Activated B cell treated with CpG ODN at 0.5 μM for 24 hours (primary cell): ENCODE data around the gene SLC43A1. TPM values are rescaled to one million over a fixed set of nuclear protein-coding genes. Genes with fewer than 3 reads are reported as not detected.

ENCODE experiments used
- ATAC-seq: fragments of 200-7000 bp; cut with Tn5 transposase; one replicate; pipeline ENCODE4 v1.10.0; 2021; ENCODE audit warnings: low read depth, mild to moderate bottlenecking, moderate library complexity
- CTCF ChIA-PET: fragments of 350-600 bp; sonication (Branson Sonifier 250); formaldehyde crosslinking; loops from one replicate; lab custom pipeline; 2021; ENCODE audit warnings: antibody characterized with exemption; lab: Charles Lee
- POLR2A ChIA-PET: fragments of 350-600 bp; sonication (Branson Sonifier 250); formaldehyde crosslinking; loops from one replicate; lab custom pipeline; 2021; ENCODE audit warnings: antibody characterized with exemption; lab: Charles Lee
- DNase-seq: peaks from one replicate; pipeline ENCODE4 v3.0.0; 2022
- H3K27ac Mint-ChIP-seq: one replicate; pipeline ENCODE4 v1.8.0; 2020; ENCODE audit warnings: mixed read lengths
- H3K27me3 Mint-ChIP-seq: one replicate; pipeline ENCODE4 v1.8.0; 2021; ENCODE audit warnings: mixed read lengths
- H3K36me3 Mint-ChIP-seq: one replicate; pipeline ENCODE4 v1.8.0; 2021; ENCODE audit warnings: low read depth, mixed read lengths
- H3K4me1 Mint-ChIP-seq: one replicate; pipeline ENCODE4 v1.8.0; 2021; ENCODE audit warnings: mixed read lengths
- H3K4me3 Mint-ChIP-seq: one replicate; pipeline ENCODE4 v1.8.0; 2020; ENCODE audit warnings: mild to moderate bottlenecking, mixed read lengths
- H3K9me3 Mint-ChIP-seq: one replicate; pipeline ENCODE4 v1.8.0; 2020; ENCODE audit warnings: mixed read lengths
- intact Hi-C: fragments of 100-400 bp; cut with micrococcal nuclease; formaldehyde crosslinking; loops from one replicate; pipeline ENCODE4 v1.15.1; 2024
- total RNA-seq: library from RNA; stranded (reverse); gene quantifications from 2 replicates; pipeline ENCODE4 v1.2.3, GENCODE V29; 2022
- TF ChIP-seq, protein P1 (sequence below): fragments of 200-600 bp; IDR thresholded peaks from one replicate; pipeline ENCODE4 v1.8.0; 2022; ENCODE audit warnings: antibody characterized with exemption, mild to moderate bottlenecking

The SLC43A1 gene
- total RNA-seq, 1 donor from 2014 or later, result 12.8 TPM

DNA sequence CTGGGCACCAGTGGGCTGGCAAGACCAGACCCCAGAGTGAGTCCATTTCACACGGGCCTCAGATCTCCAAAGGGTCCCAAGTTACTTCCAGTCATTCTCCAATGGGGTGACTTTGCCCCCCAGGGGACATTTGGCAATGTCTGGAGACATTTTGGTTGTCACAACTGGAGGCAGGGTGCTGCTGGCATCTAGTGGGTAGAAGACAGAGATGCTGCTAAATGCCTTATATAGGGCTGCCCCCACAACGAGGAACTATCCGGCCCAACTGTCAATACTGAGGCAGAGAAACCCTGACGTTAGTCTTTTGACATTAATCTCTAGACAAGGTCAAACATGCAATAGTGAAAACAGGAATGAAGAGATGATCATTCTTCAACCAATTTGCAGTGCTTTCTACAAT is 48.8 kb downstream of the SLC43A1 start:
- TF ChIP-seq, protein P1, sequence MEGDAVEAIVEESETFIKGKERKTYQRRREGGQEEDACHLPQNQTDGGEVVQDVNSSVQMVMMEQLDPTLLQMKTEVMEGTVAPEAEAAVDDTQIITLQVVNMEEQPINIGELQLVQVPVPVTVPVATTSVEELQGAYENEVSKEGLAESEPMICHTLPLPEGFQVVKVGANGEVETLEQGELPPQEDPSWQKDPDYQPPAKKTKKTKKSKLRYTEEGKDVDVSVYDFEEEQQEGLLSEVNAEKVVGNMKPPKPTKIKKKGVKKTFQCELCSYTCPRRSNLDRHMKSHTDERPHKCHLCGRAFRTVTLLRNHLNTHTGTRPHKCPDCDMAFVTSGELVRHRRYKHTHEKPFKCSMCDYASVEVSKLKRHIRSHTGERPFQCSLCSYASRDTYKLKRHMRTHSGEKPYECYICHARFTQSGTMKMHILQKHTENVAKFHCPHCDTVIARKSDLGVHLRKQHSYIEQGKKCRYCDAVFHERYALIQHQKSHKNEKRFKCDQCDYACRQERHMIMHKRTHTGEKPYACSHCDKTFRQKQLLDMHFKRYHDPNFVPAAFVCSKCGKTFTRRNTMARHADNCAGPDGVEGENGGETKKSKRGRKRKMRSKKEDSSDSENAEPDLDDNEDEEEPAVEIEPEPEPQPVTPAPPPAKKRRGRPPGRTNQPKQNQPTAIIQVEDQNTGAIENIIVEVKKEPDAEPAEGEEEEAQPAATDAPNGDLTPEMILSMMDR, result no peak
- Mint-ChIP-seq H3K9me3 (no peaks in the 10 kb centered on the region), H3K36me3 (no peaks in the 10 kb centered on the region), H3K4me1 (no peaks in the 10 kb centered on the region), H3K27ac (no peak overlapping the region), H3K4me3 (no peak overlapping the region), H3K27me3 (peaks cover under 1% of the 10 kb centered on the region)
- DNase-seq, result no peak
- intact Hi-C loops, result no loop called here
- no peak for ATAC-seq
- ChIA-PET CTCF (no interaction called here), POLR2A (interaction anchor here (1.2 kb wide), 1 partner anchor 10 kb away, joined by 4 read pairs; no protein-coding TSS in a partner anchor)

DNA sequence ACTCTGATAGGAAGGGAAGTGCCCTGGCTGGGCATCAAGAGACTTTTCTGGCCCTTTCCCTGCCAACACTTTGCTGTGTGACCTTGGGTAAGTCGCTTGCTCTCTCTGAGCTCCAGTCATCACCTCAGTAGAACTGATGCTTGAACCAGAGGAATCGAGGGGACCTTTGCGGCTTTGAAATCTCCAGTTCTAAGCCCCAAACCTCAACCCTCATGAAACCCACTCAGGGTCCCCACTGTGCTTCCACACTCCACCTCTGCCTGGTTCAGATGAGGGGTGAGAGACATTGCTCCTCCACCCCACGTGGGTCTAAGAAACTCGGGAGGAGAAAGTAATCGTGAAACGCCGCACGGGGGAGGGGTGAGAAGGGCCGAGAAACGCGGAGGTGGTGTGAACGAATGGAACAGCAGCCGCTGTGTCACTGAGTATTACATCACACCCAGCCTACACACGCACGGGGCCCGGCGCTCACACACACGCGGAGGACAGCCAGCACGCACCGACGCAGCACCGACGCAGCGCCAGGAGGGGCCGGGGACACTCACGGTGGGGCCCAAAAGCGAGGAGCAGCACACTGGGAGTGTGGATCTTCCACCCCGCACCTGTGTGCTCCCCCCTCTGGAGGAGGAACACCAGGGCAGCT is 50.8 kb downstream of the SLC43A1 start:
- TF ChIP-seq, protein P1, result no peak
- H3K36me3 Mint-ChIP-seq, result no peaks in the 10 kb centered on the region
- peaks cover 8% of the 10 kb centered on the region for H3K27me3 Mint-ChIP-seq
- intact Hi-C loops, result no loop called here
- no peak overlapping the region for H3K27ac Mint-ChIP-seq
- ChIA-PET POLR2A (no interaction called here), CTCF (interaction anchor here (1.4 kb wide), 1 partner anchor 62 kb away, joined by 3 read pairs; no protein-coding TSS in a partner anchor)
- H3K9me3 Mint-ChIP-seq, result no peaks in the 10 kb centered on the region
- H3K4me1 Mint-ChIP-seq, result peaks cover 8% of the 10 kb centered on the region
- ATAC-seq, result no peak
- DNase-seq, result no peak
- no peak overlapping the region for H3K4me3 Mint-ChIP-seq

DNA sequence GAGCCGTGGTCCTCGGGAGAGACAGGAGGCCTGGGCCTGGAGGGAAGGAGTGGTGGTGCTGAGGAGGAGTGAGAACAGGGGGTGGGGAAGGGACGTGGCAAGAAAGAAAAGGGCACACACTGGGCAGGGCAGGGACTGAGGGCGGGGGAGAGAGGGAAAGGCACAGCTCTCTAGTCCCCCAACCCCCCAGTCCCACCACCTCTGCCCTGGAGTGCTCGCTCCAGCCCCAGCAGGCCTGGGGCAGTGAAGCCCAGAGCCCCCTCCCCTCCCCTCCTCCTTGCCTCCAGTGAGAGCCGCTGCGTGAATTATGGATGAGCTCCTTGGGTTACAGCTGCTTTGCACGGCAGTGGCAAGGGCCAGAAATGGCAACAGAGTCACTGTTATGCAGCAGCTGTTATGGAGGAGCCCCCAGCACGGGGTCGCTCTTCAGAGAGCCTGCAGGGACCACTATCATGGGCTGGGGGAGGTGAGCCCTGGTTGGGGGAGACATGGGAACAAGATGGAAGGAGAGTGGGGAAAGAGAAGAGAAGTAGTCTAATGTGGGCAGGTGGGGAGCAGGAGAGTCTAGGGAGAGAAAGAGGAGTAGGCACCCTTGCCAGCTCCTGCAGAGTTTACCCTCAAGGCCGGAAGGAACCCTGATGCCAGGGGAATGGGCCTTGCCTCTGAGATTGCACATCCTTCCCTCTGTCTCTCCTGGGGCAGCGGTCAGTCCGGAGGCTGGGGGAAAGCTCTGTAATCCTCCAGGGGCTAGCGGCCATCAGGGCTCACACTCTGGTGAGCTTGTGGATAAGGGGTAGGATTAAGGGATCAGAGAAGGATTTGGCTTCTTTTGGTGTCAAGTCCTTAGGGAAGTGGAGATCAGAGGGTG is 51.6 kb downstream of the SLC43A1 start:
- ATAC-seq, result no peak
- Mint-ChIP-seq H3K27ac (no peak overlapping the region), H3K4me1 (peaks cover 14% of the 10 kb centered on the region), H3K27me3 (peaks cover 13% of the 10 kb centered on the region), H3K4me3 (no peak overlapping the region), H3K9me3 (no peaks in the 10 kb centered on the region), H3K36me3 (no peaks in the 10 kb centered on the region)
- ChIA-PET CTCF (interaction anchor here (1.4 to 2.1 kb wide), 3 partner anchors 9 to 63 kb away, joined by 3 to 6 read pairs (median 5); no protein-coding TSS in a partner anchor), POLR2A (no interaction called here)
- intact Hi-C loops, result no loop called here
- TF ChIP-seq, protein P1, result no peak
- DNase-seq, result no peak

DNA sequence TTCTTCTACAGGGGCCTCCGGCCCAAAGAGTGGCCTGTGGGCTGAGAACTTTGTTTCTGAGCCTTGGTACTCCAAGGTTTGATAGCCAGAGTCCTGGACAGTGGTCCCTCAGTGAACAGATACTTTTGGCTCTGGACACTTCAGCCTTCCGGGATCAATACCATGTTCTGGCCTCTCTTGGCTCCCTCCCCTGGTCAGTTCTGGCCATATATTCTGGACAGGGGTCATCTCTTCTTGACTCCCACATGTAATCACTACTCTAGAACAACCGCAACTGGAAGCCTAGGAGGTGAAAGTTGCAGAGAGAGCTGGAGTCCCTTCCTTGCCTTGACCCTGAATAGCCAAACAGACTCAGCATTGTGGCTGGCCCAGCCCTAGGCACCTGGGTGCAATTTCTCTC is 52.9 kb downstream of the SLC43A1 start:
- TF ChIP-seq, protein P1, result no peak
- ChIA-PET CTCF (interaction anchor here (1.7 to 2.1 kb wide), 2 partner anchors 10 to 22 kb away, joined by 5 to 6 read pairs; no protein-coding TSS in a partner anchor), POLR2A (interaction anchor here (0.6 kb wide), 1 partner anchor 13 kb away, joined by 3 read pairs; no protein-coding TSS in a partner anchor)
- Mint-ChIP-seq H3K27ac (no peak overlapping the region), H3K9me3 (no peaks in the 10 kb centered on the region), H3K36me3 (no peaks in the 10 kb centered on the region), H3K4me1 (peaks cover 23% of the 10 kb centered on the region), H3K4me3 (no peak overlapping the region), H3K27me3 (peaks cover 18% of the 10 kb centered on the region)
- intact Hi-C loops, result no loop called here
- ATAC-seq, result no peak
- no peak for DNase-seq
